ENCODE data around the gene DLG3.

The DLG3 gene

DNA sequence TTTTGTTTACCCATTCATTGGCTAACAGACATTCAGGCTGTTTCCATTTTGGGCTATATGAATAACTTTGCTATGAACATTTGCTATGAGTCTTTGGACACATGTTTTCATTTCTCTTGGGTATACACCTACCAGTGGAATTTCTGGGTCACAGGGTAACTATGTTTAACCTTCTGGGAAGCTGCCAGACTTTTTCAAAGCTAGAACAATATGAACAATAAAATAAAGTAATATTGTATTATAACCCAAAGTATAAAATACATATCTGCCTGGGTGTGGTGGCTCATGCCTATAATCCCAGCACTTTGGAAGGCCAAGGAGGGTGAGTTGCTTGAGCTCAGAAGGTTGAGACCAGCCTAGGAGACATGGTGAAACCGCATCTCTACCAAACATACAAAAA, 90.6 kb downstream of the DLG3 start:
- no peaks in the 10 kb centered on the region for H3K36me3 ChIP-seq (ENCODE audit: control insufficient read depth, insufficient read depth, low read length, severe bottlenecking)
- H3K9me3 ChIP-seq (ENCODE audit: control insufficient read depth, low read length), result no peaks in the 10 kb centered on the region
- DNase-seq (ENCODE audit: low read depth), result no peak
- H3K9ac ChIP-seq (ENCODE audit: low read length), result no peak overlapping the region
- peaks cover 43% of the 10 kb centered on the region for H3K27me3 ChIP-seq (replicated peaks; ENCODE audit: control insufficient read depth, insufficient read depth, low read length)
- no peaks in the 10 kb centered on the region for H3K4me1 ChIP-seq (ENCODE audit: control insufficient read depth, insufficient read depth, low read length)
- no peak overlapping the region for H3K4me3 ChIP-seq (ENCODE audit: low read length)

DNA sequence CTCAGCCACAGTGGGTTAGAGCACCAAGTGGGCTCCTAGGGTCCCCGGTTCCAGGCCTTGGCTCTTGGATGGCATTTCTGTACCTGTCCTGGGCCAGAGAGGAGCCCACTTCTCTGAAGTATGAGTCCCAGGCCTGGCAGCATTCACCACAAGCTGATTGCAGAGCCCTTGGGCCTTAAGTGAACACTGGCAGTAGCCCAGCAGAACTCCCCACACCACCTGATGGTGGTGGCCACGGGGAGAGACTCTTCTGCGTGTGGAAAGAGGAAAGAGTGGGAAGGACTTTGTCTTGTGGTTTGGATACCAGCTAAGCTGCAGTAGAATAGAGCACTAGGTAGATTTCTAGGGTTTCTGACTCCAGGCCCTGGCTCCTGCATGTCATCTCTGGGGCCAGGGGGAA, 104.8 kb downstream of the DLG3 start:
- Histone ChIP-seq H3K36me3 (ENCODE audit: control insufficient read depth, insufficient read depth, low read length, severe bottlenecking) (no peaks in the 10 kb centered on the region), H3K4me3 (ENCODE audit: low read length) (no peak overlapping the region), H3K27me3 (replicated peaks; ENCODE audit: control insufficient read depth, insufficient read depth, low read length) (peaks cover 9% of the 10 kb centered on the region), H3K9ac (ENCODE audit: low read length) (no peak overlapping the region), H3K4me1 (ENCODE audit: control insufficient read depth, insufficient read depth, low read length) (peaks cover 11% of the 10 kb centered on the region), H3K9me3 (ENCODE audit: control insufficient read depth, low read length) (peaks cover 3% of the 10 kb centered on the region)
- DNase-seq (ENCODE audit: low read depth), result no peak

DNA sequence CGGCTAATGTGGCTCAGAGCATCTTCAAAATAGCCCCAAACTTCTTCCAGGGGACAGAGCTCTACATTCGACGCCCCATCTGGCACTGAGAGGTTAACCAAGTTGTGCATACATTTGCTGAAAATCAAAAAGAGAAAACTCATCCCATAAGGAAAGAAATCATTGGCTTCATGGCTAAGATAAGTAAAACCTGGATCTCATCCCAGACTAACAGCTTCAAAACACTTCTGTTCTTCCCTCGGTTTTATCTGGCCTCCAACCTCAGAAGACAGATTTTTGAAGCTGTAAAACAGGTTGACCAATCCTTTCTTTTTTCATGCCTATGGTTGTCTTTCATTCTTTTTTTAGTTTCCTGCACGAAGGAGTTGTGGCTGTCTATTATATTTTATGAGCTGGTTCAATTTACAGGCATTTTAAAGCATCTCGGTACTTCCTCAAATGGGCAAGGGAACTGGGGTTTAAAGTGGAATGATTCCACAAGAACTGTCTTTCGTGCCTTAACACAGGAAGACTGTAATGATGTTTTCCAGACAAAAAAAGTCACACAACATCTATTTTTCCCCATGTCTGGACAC, 107.6 kb downstream of the DLG3 start:
- no peak for DNase-seq (ENCODE audit: low read depth)
- Histone ChIP-seq H3K9me3 (ENCODE audit: control insufficient read depth, low read length) (no peaks in the 10 kb centered on the region), H3K4me1 (ENCODE audit: control insufficient read depth, insufficient read depth, low read length) (peaks cover 14% of the 10 kb centered on the region), H3K9ac (ENCODE audit: low read length) (no peak overlapping the region), H3K4me3 (ENCODE audit: low read length) (no peak overlapping the region), H3K36me3 (ENCODE audit: control insufficient read depth, insufficient read depth, low read length, severe bottlenecking) (no peaks in the 10 kb centered on the region), H3K27me3 (replicated peaks; ENCODE audit: control insufficient read depth, insufficient read depth, low read length) (peaks cover 20% of the 10 kb centered on the region)

DNA sequence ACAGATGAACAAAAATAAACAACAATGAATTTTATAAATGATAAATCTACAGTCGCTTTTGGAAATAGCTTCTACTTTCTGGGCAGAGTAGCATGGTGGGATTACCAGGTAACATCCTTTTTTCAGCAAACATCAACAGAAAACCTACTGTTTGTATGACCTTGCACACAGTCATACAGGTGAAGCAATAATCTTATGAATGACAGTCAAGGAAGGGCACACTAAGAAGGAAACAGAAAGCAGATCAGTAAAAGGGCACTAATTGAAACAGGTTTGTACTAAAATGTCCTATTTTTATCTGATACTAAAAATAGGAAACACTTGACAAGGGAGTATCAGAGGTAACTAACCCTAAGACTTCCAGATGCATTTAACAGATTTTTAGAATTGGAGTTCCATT, 108.9 kb downstream of the DLG3 start:
- Histone ChIP-seq H3K4me1 (ENCODE audit: control insufficient read depth, insufficient read depth, low read length) (peaks cover 14% of the 10 kb centered on the region), H3K4me3 (ENCODE audit: low read length) (no peak overlapping the region), H3K9ac (ENCODE audit: low read length) (no peak overlapping the region), H3K36me3 (ENCODE audit: control insufficient read depth, insufficient read depth, low read length, severe bottlenecking) (no peaks in the 10 kb centered on the region), H3K9me3 (ENCODE audit: control insufficient read depth, low read length) (no peaks in the 10 kb centered on the region), H3K27me3 (replicated peaks; ENCODE audit: control insufficient read depth, insufficient read depth, low read length) (peaks cover 20% of the 10 kb centered on the region)
- DNase-seq (ENCODE audit: low read depth), result no peak

DNA sequence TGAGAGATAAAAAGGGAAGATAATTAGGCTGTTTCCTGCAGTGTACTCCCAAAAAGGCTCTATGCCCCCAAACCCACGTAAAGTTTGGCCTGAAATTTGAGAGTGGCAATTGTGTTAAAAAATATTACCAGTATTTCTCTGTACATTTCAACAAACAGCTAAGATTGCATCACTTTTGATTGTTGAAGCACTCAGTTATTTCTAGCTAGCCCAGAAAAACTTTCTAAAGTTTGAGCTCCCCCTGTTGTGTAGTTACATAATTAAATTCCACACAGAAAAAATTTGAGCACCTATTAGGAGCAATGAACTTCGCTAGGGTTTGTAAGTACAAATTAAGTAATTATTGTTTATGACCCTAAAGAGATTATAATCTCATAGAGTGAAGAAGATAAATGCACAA, 109.4 kb downstream of the DLG3 start:
- Histone ChIP-seq H3K9ac (ENCODE audit: low read length) (peak overlapping the region; percentile 29), H3K4me3 (ENCODE audit: low read length) (peak overlapping the region; percentile 58), H3K4me1 (ENCODE audit: control insufficient read depth, insufficient read depth, low read length) (peaks cover 14% of the 10 kb centered on the region), H3K27me3 (replicated peaks; ENCODE audit: control insufficient read depth, insufficient read depth, low read length) (peaks cover 16% of the 10 kb centered on the region), H3K36me3 (ENCODE audit: control insufficient read depth, insufficient read depth, low read length, severe bottlenecking) (no peaks in the 10 kb centered on the region), H3K9me3 (ENCODE audit: control insufficient read depth, low read length) (peaks cover 6% of the 10 kb centered on the region)
- DNase-seq (ENCODE audit: low read depth), result peak; percentile 71

DNA sequence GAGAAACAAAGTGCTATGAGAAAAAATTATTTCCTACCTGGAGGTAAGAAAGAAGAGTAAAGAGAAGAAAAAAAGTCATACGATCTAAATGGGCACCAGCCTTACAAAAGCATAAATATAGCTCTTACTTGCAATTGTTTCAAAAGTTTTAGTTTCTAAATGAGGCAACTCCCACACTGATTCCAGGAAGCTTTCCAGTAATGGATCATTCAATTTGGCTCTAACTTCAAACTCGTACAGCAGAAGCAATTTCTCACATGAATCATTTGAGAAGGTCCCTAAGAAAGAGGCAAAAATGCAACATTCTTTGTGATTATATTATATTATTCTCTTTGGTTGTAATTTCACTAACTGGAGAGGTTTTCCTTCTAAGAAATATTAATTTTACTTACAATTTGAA, 109.9 kb downstream of the DLG3 start:
- H3K9ac ChIP-seq (ENCODE audit: low read length), result no peak overlapping the region
- peak; percentile 44 for DNase-seq (ENCODE audit: low read depth)

DNA sequence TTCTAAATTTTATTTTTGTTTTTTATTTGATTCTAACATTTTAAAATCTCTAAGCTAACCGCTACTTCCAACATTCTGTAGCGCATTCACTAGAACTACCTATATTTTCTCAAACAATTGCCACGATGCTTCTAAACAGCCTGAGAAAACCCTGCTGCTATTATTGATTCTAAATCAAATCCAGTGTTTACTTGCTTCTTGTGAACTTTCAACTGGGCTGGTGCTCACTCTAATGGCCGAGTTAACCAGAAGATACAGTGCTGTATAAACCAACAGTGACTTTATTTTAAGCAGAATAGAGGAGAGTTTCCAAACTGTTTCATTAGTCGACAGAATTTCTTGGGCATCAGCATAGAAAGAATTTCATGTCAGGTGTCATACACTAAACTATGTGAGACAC, 110.3 kb downstream of the DLG3 start:
- H3K27me3 ChIP-seq (replicated peaks; ENCODE audit: control insufficient read depth, insufficient read depth, low read length), result peaks cover 10% of the 10 kb centered on the region
- peaks cover 14% of the 10 kb centered on the region for H3K4me1 ChIP-seq (ENCODE audit: control insufficient read depth, insufficient read depth, low read length)
- H3K9me3 ChIP-seq (ENCODE audit: control insufficient read depth, low read length), result peaks cover 14% of the 10 kb centered on the region
- DNase-seq (ENCODE audit: low read depth), result no peak
- H3K9ac ChIP-seq (ENCODE audit: low read length), result no peak overlapping the region
- no peak overlapping the region for H3K4me3 ChIP-seq (ENCODE audit: low read length)
- no peaks in the 10 kb centered on the region for H3K36me3 ChIP-seq (ENCODE audit: control insufficient read depth, insufficient read depth, low read length, severe bottlenecking)

More for the DNA sequence above, 109.9 kb downstream of the DLG3 start:
- H3K27me3 ChIP-seq (replicated peaks; ENCODE audit: control insufficient read depth, insufficient read depth, low read length), result peaks cover 13% of the 10 kb centered on the region
- peaks cover 10% of the 10 kb centered on the region for H3K9me3 ChIP-seq (ENCODE audit: control insufficient read depth, low read length)
- peaks cover 14% of the 10 kb centered on the region for H3K4me1 ChIP-seq (ENCODE audit: control insufficient read depth, insufficient read depth, low read length)
- H3K36me3 ChIP-seq (ENCODE audit: control insufficient read depth, insufficient read depth, low read length, severe bottlenecking), result no peaks in the 10 kb centered on the region
- H3K4me3 ChIP-seq (ENCODE audit: low read length), result peak overlapping the region; percentile 58
